ENCODE results near the gene GMNN.

- TF ChIP-seq ZBTB21 (tag by site-specific recombination; IDR thresholded peaks at IDR 0.05) (no peak), GLIS1 (tag by site-specific recombination; IDR thresholded peaks at IDR 0.05) (no peak), CTCF (tag by site-specific recombination; IDR thresholded peaks at IDR 0.05) (no peak), KLF16 (tag by site-specific recombination; IDR thresholded peaks at IDR 0.05) (no peak)
These were observed 6.4 kb upstream of the GMNN start for GRCh38 chr6:24768361-24768760.
